Activated T-cell treated with anti-CD3 and anti-CD28 coated beads, Interleukin-2, amount 50 U/mL, for 72 hours (primary cell): ENCODE measurements around the gene MLH3. TPM values are rescaled to one million over a fixed set of nuclear protein-coding genes. Genes with fewer than 3 reads are reported as not detected.
A peak's percentile ranks its signal among the peaks of the same experiment; 100 is the strongest.

Experiments
- ATAC-seq, 2 donors: fragments of 150-1000 bp; cut with Tn5 transposase; replicated peaks in 1 of 2; 2 replicates each; pipeline ENCODE4 v1.10.0; 2021; ENCODE audit warnings: moderate library complexity in 2 of 2, mild to moderate bottlenecking in 1 of 2
- DNase-seq, 2 donors: peaks; one replicate each; pipeline ENCODE4 v3.0.0; 2021 to 2022; ENCODE audit warnings: mixed read lengths in 1 of 2
- H3K27ac Mint-ChIP-seq: one replicate; pipeline ENCODE4 v1.8.0; 2022; ENCODE audit warnings: mild to moderate bottlenecking, moderate library complexity, mixed read lengths
- H3K27me3 Mint-ChIP-seq: one replicate; pipeline ENCODE4 v1.8.0; 2022; ENCODE audit warnings: low read depth, mixed read lengths
- H3K36me3 Mint-ChIP-seq, 2 donors: one replicate each; pipeline ENCODE4 v1.8.0; 2022; ENCODE audit warnings: mixed read lengths in 2 of 2, mild to moderate bottlenecking in 1 of 2; ENCODE audit not compliant: insufficient read depth in 2 of 2
- H3K4me1 Mint-ChIP-seq: one replicate; pipeline ENCODE4 v1.8.0; 2022; ENCODE audit warnings: low read depth, mixed read lengths
- H3K4me3 Mint-ChIP-seq, 2 donors: one replicate each; pipeline ENCODE4 v1.8.0; 2022; ENCODE audit warnings: mild to moderate bottlenecking in 2 of 2, mixed read lengths in 2 of 2, moderate library complexity in 2 of 2
- H3K9me3 Mint-ChIP-seq, 2 donors: one replicate each; pipeline ENCODE4 v1.8.0; 2022; ENCODE audit warnings: mixed read lengths in 2 of 2
- total RNA-seq, 2 donors: library from RNA; stranded (reverse); gene quantifications; one replicate each; pipeline ENCODE4 v1.2.3, GENCODE V29; 2022

The MLH3 gene
- total RNA-seq, 2 donors from 2014 or later, result 16.9 to 19.3 TPM

DNA sequence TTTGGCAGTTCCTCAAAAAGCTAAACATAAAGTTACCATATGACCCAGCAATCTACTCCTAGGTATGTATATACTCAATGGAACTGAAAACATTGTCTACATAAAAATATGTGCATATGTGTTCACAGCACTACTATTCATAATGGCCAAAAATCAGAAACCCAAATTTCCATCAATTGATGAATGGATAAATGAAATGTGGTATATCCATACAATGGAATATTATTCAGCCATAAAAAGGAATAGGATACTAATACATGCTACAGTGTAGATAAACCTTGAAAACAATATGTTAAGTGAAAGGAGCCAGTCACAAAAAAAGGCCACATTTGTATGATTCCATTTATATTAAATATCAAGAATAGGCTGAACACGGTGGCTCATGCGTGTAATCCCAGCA lies 9.2 kb upstream of the MLH3 start:
- H3K36me3 Mint-ChIP-seq, result peaks cover 7 to 29% of the 10 kb centered on the region in 2 donors
- H3K4me3 Mint-ChIP-seq, result peak overlapping the region in 1 of 2 donors; percentile 32
- DNase-seq (no peak), ATAC-seq (no peak)
- H3K27me3 Mint-ChIP-seq, result no peaks in the 10 kb centered on the region
- H3K27ac Mint-ChIP-seq, result no peak overlapping the region
- no peaks in the 10 kb centered on the region for H3K9me3 Mint-ChIP-seq
- H3K4me1 Mint-ChIP-seq, result peaks cover 57% of the 10 kb centered on the region

- Mint-ChIP-seq H3K27ac (no peak overlapping the region), H3K27me3 (no peaks in the 10 kb centered on the region), H3K36me3 (peaks cover 7 to 29% of the 10 kb centered on the region in 2 donors), H3K4me1 (peaks cover 59% of the 10 kb centered on the region), H3K9me3 (no peaks in the 10 kb centered on the region), H3K4me3 (peak overlapping the region in 1 of 2 donors; percentile 22)
- ATAC-seq, result no peak
- no peak for DNase-seq
Measured at GRCh38 chr14:75059642-75060041, 8.4 kb upstream of the MLH3 start.

- Mint-ChIP-seq H3K27ac (no peak overlapping the region), H3K4me1 (peaks cover 62% of the 10 kb centered on the region), H3K36me3 (peaks cover 1 to 13% of the 10 kb centered on the region in 2 donors), H3K27me3 (no peaks in the 10 kb centered on the region), H3K4me3 (no peak overlapping the region), H3K9me3 (no peaks in the 10 kb centered on the region)
- DNase-seq (no peak), ATAC-seq (no peak)
Measured at GRCh38 chr14:75054421-75054820, 3.2 kb upstream of the MLH3 start.

DNA sequence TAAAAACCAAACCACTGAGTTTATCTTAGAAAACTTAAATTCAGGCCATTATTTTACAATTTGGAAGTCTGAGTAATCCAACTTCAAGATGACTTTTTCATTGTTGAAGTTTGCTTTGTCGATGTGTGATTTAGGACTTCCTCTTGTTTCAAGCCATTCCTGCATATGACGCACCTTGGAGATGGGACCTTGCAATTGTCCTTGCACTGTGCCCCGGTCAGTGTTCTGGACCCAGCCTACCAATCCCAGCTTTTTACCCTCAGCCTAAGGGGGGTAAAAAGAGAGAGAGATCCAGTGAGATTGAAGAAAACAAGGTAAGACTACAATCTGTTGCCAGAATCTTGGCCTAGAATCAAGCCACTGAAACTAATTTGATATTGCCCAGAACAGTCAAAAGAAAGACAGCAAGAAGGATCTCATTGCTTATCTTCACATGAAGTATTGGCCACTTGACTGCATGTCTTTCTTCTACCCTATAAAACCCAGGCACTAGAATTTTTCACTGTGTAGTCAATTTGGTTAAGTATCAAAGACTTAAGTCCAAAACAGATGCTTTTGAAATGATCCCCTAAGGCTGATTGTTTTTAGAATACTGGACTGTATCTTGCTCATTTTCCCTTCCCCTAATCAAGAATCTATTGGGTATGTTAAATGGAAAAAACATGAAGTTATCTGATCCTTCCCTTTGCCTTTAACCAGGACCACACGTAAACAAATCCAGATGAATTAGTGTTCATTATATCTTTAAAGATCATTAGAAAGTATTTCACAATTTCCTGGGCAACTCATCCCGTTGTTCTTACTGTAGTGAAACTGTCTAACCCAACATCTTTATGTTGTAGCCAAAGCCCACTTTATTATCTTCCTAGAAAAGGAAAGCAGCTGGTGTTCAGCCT lies 2.4 kb upstream of the MLH3 start:
- no peak for ATAC-seq
- no peaks in the 10 kb centered on the region for H3K27me3 Mint-ChIP-seq
- H3K36me3 Mint-ChIP-seq, result peaks cover 3 to 12% of the 10 kb centered on the region in 2 donors
- H3K9me3 Mint-ChIP-seq, result no peaks in the 10 kb centered on the region
- DNase-seq, result no peak
- no peak overlapping the region for H3K27ac Mint-ChIP-seq
- no peak overlapping the region for H3K4me3 Mint-ChIP-seq
- peaks cover 64% of the 10 kb centered on the region for H3K4me1 Mint-ChIP-seq

GRCh38 chr14:75051556-75051899 lies 261 bp upstream of the MLH3 start:
- Mint-ChIP-seq H3K27ac (peak overlapping the region; percentile 99), H3K4me1 (peaks cover 81% of the 10 kb centered on the region), H3K27me3 (no peaks in the 10 kb centered on the region), H3K4me3 (peak overlapping the region; percentile 88 to 95), H3K36me3 (peaks cover 3 to 12% of the 10 kb centered on the region in 2 donors), H3K9me3 (no peaks in the 10 kb centered on the region)
- no peak for ATAC-seq
- no peak for DNase-seq

- H3K4me1 Mint-ChIP-seq, result peaks cover 86% of the 10 kb centered on the region
- peak overlapping the region; percentile 93 for H3K27ac Mint-ChIP-seq
- H3K36me3 Mint-ChIP-seq, result peaks cover 5 to 7% of the 10 kb centered on the region in 2 donors
- DNase-seq (no peak), ATAC-seq (no peak)
- no peaks in the 10 kb centered on the region for H3K27me3 Mint-ChIP-seq
- H3K9me3 Mint-ChIP-seq, result no peaks in the 10 kb centered on the region
- H3K4me3 Mint-ChIP-seq, result peak overlapping the region; percentile 88 to 95
Measured at GRCh38 chr14:75049731-75050201, 1.5 kb downstream of the MLH3 start.

- Mint-ChIP-seq H3K36me3 (peaks cover 5 to 7% of the 10 kb centered on the region in 2 donors), H3K4me3 (no peak overlapping the region), H3K27ac (no peak overlapping the region), H3K9me3 (no peaks in the 10 kb centered on the region), H3K4me1 (peaks cover 90% of the 10 kb centered on the region), H3K27me3 (no peaks in the 10 kb centered on the region)
- no peak for DNase-seq
- ATAC-seq, result no peak
Measured at GRCh38 chr14:75049136-75049535, 2.1 kb downstream of the MLH3 start.

GRCh38 chr14:75048101-75048500 lies 3.2 kb downstream of the MLH3 start:
- H3K9me3 Mint-ChIP-seq, result no peaks in the 10 kb centered on the region
- no peaks in the 10 kb centered on the region for H3K27me3 Mint-ChIP-seq
- ATAC-seq, result no peak
- peaks cover 81% of the 10 kb centered on the region for H3K4me1 Mint-ChIP-seq
- peaks cover 5 to 7% of the 10 kb centered on the region in 2 donors for H3K36me3 Mint-ChIP-seq
- no peak for DNase-seq
- H3K27ac Mint-ChIP-seq, result peak overlapping the region; percentile 82
- peak overlapping the region in 1 of 2 donors; percentile 55 for H3K4me3 Mint-ChIP-seq

DNA sequence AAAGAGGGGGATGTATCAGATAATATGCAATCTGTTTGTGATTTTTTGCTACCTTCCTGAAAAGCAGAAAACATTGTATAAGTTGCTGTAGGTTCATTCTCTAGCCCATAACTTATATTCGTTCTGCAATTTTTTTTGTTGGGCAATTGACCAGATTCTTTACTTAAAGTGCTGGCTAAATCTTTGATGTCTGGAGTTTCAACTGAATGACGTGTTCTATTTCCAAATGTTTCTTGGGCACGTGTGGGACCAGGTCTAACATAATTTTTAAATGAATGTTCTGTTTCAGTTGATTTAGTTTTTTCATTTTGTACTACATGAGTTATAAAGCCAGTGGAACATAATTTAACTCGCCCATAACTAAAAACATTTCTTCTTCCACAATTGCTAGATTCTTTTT lies 3.8 kb downstream of the MLH3 start:
- no peaks in the 10 kb centered on the region for H3K9me3 Mint-ChIP-seq
- DNase-seq, result no peak
- H3K27me3 Mint-ChIP-seq, result no peaks in the 10 kb centered on the region
- H3K36me3 Mint-ChIP-seq, result peaks cover 5 to 7% of the 10 kb centered on the region in 2 donors
- H3K4me3 Mint-ChIP-seq, result peak overlapping the region; percentile 17 to 76
- H3K27ac Mint-ChIP-seq, result no peak overlapping the region
- no peak for ATAC-seq
- H3K4me1 Mint-ChIP-seq, result peaks cover 75% of the 10 kb centered on the region

GRCh38 chr14:75046899-75047298 lies 4.4 kb downstream of the MLH3 start:
- peaks cover 71% of the 10 kb centered on the region for H3K4me1 Mint-ChIP-seq
- DNase-seq (no peak), ATAC-seq (peak; percentile 81 to 83)
- peaks cover 5 to 7% of the 10 kb centered on the region in 2 donors for H3K36me3 Mint-ChIP-seq
- no peaks in the 10 kb centered on the region for H3K27me3 Mint-ChIP-seq
- H3K9me3 Mint-ChIP-seq, result no peaks in the 10 kb centered on the region
- H3K27ac Mint-ChIP-seq, result peak overlapping the region; percentile 64
- H3K4me3 Mint-ChIP-seq, result peak overlapping the region in 1 of 2 donors; percentile 76

DNA sequence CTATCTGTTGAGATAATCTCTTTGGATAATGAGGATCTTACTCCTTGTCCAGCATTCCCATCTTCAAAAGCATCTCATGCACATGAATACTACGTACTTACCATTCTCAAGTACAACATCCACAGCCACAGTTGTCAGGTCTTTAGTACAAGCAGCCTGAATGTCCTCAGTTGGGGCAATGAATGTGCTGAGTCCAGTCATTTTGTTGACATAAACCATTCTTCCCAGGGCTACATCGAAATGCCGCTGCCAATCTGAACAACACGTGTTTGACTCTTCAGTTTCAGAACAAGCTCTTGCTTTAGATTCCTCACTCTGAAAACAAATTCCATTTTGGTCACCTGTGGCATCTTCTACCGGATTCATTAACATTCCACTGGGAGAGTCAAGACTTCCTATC lies 5.0 kb downstream of the MLH3 start:
- DNase-seq, result no peak
- peaks cover 5% of the 10 kb centered on the region in 2 donors for H3K36me3 Mint-ChIP-seq
- no peaks in the 10 kb centered on the region for H3K27me3 Mint-ChIP-seq
- peak overlapping the region in 1 of 2 donors; percentile 76 for H3K4me3 Mint-ChIP-seq
- ATAC-seq, result no peak
- peak overlapping the region; percentile 47 for H3K27ac Mint-ChIP-seq
- no peaks in the 10 kb centered on the region for H3K9me3 Mint-ChIP-seq
- peaks cover 66% of the 10 kb centered on the region for H3K4me1 Mint-ChIP-seq

- no peak for DNase-seq
- ATAC-seq, result no peak
- no peak overlapping the region for H3K27ac Mint-ChIP-seq
- peaks cover 54% of the 10 kb centered on the region for H3K4me1 Mint-ChIP-seq
- no peaks in the 10 kb centered on the region for H3K9me3 Mint-ChIP-seq
- H3K36me3 Mint-ChIP-seq, result peaks cover 5% of the 10 kb centered on the region in 2 donors
- H3K4me3 Mint-ChIP-seq, result peak overlapping the region; percentile 5 to 42
- no peaks in the 10 kb centered on the region for H3K27me3 Mint-ChIP-seq
Measured at GRCh38 chr14:75044752-75045151, 6.5 kb downstream of the MLH3 start.

- Mint-ChIP-seq H3K9me3 (no peaks in the 10 kb centered on the region), H3K36me3 (peaks cover 3 to 5% of the 10 kb centered on the region in 2 donors), H3K27ac (no peak overlapping the region), H3K4me1 (peaks cover 49% of the 10 kb centered on the region), H3K4me3 (peak overlapping the region in 1 of 2 donors; percentile 42), H3K27me3 (no peaks in the 10 kb centered on the region)
- ATAC-seq (no peak), DNase-seq (no peak)
Measured at GRCh38 chr14:75044322-75044721, 6.9 kb downstream of the MLH3 start.
